HG03108 (cell line): Measurements from ENCODE around the gene SLC35F6.

ENCODE experiments used
- ATAC-seq: cut with Tn5 transposase; IDR thresholded peaks from one replicate; pipeline ENCODE4 v1.9.1; 2021; ENCODE audit warnings: moderate library complexity; ENCODE audit not compliant: unreplicated experiment

The SLC35F6 gene, protein sequence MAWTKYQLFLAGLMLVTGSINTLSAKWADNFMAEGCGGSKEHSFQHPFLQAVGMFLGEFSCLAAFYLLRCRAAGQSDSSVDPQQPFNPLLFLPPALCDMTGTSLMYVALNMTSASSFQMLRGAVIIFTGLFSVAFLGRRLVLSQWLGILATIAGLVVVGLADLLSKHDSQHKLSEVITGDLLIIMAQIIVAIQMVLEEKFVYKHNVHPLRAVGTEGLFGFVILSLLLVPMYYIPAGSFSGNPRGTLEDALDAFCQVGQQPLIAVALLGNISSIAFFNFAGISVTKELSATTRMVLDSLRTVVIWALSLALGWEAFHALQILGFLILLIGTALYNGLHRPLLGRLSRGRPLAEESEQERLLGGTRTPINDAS

DNA sequence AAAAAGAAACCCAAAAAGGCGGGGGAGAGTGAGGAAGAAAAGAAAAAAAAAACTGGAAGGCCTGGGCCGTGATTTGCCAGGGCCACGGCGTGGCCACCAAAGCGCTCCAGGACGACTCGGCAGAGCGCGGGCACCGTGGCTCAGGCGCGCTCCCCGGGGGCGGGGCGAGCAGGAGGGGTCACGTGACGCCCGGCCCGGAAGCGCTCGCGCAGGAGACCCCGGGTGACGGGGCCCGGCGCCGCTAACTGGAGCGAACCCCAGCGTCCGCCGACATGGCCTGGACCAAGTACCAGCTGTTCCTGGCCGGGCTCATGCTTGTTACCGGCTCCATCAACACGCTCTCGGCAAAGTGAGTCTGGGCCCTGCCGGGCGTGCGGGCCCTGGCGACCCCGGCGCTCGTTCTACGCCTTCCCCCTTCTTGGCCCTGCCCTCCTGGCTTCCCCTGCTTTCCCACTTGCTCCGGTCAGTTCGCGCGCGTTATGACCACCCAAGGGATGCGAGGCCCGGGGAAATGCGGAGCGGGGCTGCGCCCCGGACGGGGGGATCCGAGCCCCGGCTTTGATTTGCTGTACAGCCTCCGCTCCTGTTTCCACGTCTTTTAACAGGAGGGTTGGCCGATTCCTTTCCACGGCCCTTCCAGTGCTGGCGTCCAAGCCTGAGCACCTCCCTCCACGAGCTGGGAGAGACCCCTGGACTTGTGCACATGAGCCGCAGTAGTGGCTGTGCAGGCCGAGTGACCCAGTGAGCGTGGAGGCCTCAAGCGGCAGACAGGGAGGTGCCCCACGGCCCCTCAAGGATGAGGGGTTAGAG, at the start of gene SLC35F6:
SLC35F6 (plus strand) TSS at position 207 of the 810 bp plus-strand sequence; CDS start at position 273, 66 bp downstream.
- ATAC-seq = peak; percentile 83

DNA sequence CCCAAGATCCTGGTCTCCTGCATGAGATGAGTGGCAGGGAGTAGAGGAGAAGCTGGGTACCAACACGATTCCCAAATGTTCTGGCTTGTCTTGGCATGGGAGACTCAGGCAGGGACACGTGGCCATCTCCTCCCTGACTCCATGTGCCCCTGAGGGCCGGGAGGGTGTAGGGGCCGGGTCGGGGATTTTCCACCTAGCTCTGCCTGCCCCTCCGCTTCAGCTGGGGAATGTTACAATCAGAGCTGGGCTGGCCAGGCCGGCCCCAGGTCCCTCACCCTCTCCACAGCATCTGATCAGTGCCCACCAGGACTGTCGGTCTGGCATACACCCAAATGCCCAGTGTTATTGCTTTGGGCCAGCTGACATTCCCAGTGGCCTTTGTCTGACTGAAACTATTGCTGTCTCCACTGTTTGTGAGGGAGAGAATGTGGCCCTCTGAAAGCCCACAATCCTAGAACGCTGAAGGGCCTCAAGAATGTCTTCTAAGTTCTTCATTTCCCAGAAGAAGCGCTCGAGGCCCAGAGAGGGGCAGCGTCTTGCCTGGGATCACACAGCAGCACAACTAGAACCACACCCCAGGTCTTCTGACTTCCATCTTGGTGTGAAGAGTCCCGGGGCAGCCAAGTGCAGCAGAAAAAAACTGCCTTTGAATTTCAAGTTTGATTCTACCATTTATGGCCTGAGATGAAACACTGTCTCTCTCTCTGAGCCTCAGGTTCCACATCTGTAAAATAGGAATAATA, 48.4 kb upstream of the SLC35F6 start:
- no peak for ATAC-seq

DNA sequence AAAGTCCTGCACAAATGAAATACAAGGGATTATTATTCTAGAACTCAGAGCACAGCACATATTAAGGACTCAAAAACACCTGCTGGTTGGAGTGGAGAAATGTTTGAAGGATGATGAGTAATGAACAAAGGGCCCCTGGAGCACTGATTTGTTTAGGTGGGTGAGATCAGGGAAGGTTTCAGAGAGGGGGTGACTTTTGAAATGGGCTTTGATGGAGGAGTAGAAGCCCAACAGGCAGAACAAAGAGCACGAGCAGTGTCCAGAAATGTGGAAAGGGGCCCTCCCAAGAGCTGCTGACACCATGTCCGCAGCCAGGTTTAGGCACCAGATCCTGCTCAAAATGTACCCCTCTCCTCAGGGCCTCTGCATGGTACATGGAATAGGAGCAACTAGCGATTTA, 47.7 kb upstream of the SLC35F6 start:
- no peak for ATAC-seq

DNA sequence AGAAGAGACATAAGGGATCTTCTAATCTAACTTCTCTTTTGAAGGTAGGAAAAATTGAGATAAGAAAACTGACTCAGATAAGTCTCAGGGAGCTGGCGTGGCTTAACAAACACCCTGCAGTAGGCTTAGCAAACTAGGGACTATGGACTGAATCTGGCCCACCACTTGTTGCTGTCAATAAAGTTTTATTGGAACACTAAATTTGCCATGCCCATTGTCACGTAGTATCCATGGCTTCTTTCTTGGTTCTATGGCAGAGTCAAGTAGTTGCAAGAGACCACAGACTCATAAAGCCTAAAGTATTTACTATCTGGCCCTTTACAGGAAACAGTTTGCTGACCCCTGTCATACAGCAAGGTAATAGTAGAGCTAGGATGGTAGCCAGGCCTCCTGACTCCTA, 47.3 kb upstream of the SLC35F6 start:
- ATAC-seq = no peak

DNA sequence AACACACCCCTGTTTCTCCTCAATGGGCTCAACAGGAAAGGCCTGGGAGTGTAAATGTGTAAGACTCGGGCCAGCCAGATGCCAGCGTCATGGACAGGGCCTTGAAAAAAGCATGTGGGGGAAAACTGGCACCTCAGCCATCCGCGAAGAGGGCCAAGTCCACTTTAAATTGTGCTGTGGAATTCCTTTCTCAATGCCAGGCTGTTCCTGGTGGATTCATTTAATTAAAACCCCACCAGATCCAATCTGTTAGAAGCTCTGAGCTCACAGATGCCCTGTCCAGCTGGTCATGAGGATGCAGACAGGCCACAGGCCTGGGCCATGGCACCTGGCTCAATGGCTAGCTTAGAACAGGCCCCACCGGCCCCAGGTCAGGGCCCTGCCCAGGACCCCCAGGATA, 46.7 kb upstream of the SLC35F6 start:
- no peak for ATAC-seq

DNA sequence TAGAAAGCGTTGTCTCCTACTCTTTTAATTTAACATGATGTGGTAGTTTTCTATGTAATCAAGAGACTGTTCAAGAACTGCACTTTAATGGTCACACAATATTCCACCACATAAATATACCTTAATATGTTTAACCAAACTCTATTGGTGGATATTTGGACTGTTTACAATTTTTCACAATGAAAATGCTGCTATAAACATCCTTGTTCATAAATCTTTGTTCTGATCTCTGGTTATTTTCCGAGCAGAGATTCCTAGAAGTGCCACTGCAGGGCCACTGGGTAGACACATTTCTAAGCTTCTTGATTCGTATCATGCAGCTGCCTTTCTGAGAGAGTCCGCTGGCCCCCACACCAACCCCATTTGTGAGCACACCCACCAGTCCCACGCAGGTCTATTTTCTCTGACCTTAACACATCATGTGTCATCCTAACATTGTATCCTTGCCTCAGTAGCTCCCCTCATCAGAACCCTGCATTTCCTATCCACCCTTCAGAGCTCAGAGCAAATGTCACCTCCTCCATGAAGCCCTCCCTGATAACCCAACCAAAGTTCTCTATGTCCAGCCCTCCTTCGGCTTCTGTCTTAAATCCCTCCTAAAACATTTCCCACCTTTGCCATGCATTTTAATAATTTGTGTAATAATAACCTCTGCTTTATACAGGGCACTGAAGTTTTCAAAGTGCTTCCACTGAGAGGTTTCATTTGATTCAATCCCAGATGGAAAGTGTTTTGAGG, 45.0 kb upstream of the SLC35F6 start:
- ATAC-seq = no peak

DNA sequence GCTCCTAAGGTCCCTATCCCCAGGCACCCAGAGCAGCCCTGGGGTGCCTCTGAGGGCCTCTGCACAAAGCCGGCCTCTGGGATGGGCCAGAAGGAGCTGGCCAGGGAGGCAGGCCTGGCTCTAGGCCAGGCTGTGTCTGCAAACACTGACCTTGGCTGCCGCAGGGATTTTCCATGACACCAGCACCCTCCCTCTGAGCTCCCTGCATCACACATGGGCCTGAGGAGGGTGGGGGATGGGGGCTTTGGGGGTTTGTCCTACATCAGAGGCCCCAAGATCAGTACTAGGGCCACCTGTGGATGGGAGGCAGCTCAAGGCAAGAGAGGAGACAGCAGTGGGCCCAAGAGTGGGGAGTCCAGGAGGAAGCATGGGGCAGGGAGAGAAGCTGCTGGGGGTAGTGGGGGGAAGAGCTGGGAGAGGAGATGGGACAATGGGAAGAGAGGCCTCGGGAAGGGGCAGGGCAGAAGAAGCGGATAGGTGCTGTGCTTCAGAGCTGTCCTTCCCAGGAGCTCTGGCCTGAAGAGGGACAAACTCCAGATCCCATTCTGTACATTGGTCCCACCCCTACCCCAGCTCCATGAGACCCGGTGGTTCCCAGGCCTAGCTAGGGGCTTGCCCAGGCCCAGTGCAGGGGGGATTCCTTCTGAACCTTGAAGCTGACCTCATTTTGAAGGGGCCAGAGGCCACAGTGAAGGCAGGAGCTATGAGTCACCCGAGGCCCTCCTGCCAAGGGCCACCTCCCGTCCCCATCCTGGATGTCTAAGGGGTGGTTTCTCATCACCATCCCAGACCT, 43.6 kb upstream of the SLC35F6 start:
- no peak for ATAC-seq

DNA sequence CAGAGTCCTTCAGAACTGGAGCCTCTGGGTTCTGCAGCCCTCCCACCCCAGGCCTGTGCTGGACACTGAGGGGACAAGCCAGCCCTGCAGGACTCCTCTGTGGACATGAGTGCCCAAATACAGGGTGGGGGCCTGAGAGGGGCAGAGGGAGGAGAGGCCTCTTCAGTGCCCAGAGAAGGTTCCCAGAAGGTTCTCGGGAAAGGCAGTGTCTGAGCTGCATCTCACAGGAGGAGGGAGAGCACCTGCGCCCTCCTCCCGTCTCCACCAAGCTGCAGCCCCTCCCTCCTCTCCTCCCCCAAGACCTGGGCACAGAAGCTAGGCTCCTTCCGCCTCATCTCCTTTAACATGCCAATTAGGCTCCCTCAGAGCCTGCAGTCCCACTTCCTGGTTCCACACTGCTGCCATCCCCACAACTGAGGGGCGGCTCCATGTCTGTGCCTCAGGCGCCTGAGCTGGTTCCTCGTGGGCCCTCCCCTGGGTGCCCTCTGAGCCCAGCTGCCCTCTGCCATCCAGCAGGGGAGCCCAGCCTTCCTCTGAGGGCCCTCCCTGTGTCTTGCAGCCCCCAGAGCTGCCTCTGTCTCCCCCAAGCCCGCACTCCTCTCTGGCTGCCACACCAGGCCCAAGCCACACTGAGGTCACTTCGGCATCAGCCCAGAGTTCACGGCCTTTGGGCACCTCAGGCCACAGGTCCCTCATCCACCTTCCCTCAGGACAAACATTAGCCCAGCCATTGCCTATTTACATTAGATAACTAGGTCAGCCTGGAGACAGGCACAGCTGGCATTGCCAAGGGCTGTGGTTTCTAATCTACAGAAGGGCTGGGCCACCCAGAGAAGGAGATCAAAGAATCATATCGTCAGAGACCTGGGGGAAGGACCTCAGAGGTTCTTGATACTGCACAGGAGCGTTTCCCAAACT, 42.7 kb upstream of the SLC35F6 start:
- no peak for ATAC-seq

DNA sequence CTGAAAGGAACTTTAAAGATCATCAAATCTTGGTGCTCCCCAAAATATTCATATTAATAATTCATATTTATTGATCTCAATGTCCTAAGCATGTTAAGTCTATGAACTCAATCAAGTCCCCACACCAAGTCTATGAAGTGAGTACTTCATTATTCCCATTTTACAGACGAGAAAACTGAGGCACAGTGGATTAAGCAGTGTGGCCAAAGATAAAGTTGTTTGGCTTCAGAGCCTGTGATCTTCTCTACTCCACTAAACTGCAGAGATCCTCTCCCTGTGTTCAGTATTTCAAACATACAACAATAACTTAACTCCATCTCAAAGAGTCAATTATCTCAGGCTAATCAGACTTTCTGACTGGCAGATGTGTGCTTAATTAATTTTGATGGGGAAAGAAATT, 41.8 kb upstream of the SLC35F6 start:
- no peak for ATAC-seq

DNA sequence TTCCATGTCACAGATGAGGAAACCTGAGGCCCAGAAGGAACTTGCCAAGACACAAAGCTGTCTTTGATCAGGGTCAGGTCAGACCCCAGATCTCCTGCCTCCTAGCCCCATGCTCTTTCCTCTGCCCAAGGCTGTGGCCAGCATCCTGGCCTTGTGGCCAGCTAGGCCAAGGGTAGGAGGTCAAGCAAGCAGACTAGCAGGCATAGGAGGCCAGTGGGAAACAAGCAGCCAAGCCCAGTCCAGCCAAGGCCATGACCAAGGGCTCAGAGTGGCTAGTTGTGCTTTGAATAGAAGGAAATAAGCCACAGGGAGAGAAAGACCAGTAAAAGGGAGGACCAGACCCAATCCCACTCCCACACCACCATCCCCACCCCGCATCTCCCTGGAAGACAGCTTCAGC, 41.2 kb upstream of the SLC35F6 start:
- ATAC-seq = no peak

DNA sequence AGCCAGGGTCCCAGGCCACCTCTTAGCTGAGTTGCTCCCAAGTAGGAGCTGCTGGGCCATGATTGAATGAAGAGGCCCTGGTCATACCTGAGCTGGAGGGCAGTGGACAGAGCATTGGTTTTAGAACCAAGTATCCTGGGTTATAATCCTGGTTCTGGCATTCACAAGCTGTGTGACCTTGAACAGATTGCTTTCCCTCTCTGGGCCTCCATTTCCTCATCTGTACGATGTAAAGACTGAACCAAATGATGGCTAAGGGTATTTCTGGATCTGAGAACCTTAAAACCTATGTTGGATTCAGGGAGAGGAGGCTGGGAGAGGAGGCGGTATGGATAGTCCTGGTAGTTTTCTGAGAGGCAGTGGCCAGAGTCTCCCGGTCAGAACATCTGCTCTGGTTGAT, 40.6 kb upstream of the SLC35F6 start:
- ATAC-seq = no peak

DNA sequence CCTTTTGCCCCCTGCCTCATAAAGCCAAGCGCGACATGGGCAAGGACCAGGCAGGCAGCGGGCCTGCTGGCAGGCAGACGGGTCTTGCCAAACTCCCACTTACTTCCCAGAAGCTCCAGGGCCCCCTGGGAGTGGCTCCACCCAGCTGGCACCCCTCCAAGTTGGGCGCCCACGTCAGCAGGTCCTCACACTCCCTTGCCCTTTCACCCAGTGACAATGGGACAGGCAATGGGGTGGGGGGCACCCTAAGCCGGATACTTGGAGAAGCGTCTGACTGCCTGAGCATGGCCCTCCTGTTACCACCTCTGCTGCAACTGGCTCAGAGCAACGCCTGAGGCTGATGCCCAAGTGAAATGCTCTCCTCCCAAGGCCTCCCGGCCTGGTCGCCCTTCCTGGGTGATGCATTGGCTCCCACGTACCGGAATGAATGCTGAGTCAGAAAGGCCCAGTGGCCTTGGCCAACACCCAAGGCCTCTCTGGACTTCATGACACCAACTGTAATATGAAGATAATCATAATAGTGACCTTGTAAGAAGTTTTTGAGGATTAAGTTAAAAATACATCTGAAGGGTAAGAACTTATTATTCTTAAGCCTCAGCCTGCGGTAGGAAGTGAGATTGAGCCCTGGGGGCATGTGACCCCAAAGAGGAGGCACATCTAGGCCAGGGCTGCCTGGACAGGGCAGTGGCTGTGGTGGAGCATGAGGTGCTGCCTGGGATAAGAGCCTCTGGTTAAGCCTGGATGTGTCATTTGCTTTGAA, 39.9 kb upstream of the SLC35F6 start:
- ATAC-seq = no peak

DNA sequence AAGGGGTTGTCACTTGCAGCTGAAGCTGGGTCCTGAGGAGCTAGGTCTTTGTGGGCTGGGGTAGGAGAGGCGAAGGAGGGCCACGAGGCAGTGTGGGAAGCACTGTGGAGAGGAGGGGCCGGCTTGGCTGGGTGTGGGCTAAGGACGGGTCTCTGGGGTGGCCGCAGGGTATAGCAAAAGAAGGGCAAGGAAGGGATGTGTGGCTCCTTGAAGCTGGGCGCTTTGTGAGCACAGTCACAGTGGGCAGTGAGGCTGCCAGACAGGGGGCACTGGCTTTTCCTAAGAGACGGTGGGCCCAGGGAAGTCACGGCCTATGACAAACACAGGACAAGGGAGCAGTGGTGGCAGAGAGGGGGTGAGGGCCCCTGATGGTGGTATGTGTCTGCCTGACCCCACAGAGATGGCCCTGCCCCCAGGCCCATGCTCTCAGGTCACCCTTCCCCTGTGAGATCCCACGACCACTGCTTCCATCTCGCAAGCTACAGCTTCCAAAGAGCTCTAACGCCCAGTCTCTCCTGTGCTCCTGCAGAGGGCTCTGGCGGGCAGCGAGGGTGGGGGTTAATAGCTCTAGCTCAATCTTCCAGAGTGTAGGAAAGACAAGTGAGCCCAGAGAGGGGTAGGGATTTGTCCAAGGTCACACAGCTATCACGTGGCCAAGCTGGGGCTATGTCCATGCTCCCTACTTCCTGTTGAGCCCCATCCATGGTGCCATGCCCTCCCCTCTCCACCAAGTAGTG, 39.1 kb upstream of the SLC35F6 start:
- no peak for ATAC-seq

DNA sequence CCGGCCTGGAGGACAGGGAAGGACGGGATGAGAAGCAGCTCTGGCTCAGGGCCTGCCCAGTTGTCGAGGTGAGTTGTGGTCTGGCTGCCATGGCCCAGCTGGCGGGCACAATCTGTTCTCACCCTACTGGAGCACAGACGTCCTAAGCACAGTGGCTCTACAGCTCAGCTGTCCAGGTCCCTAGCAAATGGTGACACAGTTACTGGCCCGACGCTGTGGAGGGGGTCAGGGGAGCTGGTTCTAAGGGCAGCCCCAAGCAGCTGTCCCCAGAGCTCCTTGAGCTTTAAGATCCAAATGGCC, 38.6 kb upstream of the SLC35F6 start:
- ATAC-seq = no peak

DNA sequence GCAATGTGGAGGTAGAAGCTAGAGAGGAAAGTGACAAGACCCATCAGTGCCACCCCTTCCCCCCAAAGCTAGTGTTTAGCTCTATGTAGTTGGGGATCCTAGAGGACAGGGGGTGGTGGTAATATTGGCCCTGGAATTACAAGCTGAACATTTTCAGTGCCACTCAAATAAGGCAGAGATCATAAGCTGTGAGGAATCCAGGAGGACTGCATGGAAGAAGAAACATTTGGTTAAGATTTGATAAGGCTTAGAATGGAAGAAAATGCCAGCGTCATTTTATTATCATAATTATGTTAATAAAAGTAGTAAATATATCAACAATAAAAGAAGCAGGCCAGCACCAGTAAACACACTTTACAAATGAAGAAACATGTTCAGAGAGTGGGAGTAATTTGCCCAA, 37.9 kb upstream of the SLC35F6 start:
- ATAC-seq = no peak

DNA sequence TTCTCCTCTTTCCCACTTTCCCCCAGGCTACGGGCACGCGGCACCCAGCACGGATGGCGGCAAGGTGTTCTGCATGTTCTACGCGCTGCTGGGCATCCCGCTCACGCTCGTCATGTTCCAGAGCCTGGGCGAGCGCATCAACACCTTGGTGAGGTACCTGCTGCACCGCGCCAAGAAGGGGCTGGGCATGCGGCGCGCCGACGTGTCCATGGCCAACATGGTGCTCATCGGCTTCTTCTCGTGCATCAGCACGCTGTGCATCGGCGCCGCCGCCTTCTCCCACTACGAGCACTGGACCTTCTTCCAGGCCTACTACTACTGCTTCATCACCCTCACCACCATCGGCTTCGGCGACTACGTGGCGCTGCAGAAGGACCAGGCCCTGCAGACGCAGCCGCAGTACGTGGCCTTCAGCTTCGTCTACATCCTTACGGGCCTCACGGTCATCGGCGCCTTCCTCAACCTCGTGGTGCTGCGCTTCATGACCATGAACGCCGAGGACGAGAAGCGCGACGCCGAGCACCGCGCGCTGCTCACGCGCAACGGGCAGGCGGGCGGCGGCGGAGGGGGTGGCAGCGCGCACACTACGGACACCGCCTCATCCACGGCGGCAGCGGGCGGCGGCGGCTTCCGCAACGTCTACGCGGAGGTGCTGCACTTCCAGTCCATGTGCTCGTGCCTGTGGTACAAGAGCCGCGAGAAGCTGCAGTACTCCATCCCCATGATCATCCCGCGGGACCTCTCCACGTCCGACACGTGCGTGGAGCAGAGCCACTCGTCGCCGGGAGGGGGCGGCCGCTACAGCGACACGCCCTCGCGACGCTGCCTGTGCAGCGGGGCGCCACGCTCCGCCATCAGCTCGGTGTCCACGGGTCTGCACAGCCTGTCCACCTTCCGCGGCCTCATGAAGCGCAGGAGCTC, 36.2 kb upstream of the SLC35F6 start:
- no peak for ATAC-seq

DNA sequence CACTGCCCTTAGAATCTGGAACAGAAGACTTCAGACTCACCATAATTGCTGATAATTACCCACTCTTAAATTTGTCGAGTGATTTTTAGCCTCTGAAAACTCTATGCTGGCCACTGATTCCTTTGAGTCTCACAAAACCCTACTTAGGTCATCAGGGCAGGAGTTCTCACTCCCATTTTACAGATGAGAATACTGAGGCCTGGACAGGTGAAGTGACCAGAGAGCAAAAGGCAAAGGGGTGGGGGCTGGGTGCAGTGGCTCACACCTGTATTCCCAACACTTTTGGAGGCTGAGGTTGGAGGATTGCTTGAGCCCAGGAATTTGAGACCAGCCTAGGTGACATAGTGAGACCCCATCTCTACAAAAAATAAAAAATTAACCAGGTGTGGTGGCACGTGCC, 34.8 kb upstream of the SLC35F6 start:
- ATAC-seq = no peak
